RWPE2 (cell line): ENCODE measurements around the gene GSDME.

Source experiments
- ATAC-seq: fragments of 200-7000 bp; cut with Tn5 transposase; 3 replicates; pipeline ENCODE4 v1.9.1; 2021; ENCODE audit warnings: low read depth
- DNase-seq: peaks from one replicate; pipeline ENCODE4 v3.0.0-alpha.2; 2020; ENCODE audit warnings: low spot score
- H3K27ac ChIP-seq: fragments of 450-650 bp; 2 replicates; pipeline ENCODE4 v1.5.1; 2017; ENCODE audit warnings: mild to moderate bottlenecking; ENCODE audit not compliant: poor library complexity, severe bottlenecking
- H3K27me3 ChIP-seq: fragments of 250-450 bp; sonication (Bioruptor Pico); 2 replicates; pipeline ENCODE4 v1.5.1; 2021; ENCODE audit warnings: mild to moderate bottlenecking, moderate library complexity; ENCODE audit not compliant: insufficient read depth, poor library complexity, severe bottlenecking
- H3K36me3 ChIP-seq: fragments of 250-450 bp; sonication (Bioruptor Pico); 2 replicates; pipeline ENCODE4 v1.5.1; 2020; ENCODE audit warnings: low read depth, mild to moderate bottlenecking, moderate library complexity
- H3K4me1 ChIP-seq: fragments of 250-450 bp; sonication (Bioruptor Pico); 2 replicates; pipeline ENCODE4 v1.5.1; 2021; ENCODE audit warnings: mild to moderate bottlenecking, moderate library complexity; ENCODE audit not compliant: insufficient read depth, poor library complexity, severe bottlenecking
- H3K4me3 ChIP-seq: fragments of 250-450 bp; sonication (Bioruptor Pico); 2 replicates; pipeline ENCODE4 v1.5.1; 2021; ENCODE audit warnings: mild to moderate bottlenecking, moderate library complexity; ENCODE audit not compliant: severe bottlenecking
- H3K9me3 ChIP-seq: fragments of 250-450 bp; sonication (Bioruptor Pico); 2 replicates; pipeline ENCODE4 v1.5.1; 2021; ENCODE audit warnings: mild to moderate bottlenecking, moderate library complexity; ENCODE audit not compliant: severe bottlenecking
- CTCF ChIP-seq: fragments of 450-650 bp; IDR thresholded peaks from one replicate; pipeline ENCODE4 v1.5.1; 2017; ENCODE audit warnings: mild to moderate bottlenecking, moderate library complexity; ENCODE audit not compliant: poor library complexity, severe bottlenecking

GSDME gene

GRCh38 chr7:24784277-24784676, 27.0 kb upstream of the GSDME start:
- TF ChIP-seq CTCF, result no peak
- H3K27ac ChIP-seq, result no peak overlapping the region
- peaks cover 10% of the 10 kb centered on the region for H3K4me1 ChIP-seq
- DNase-seq, result no peak
- no peak for ATAC-seq
- H3K9me3 ChIP-seq, result no peaks in the 10 kb centered on the region
- no peaks in the 10 kb centered on the region for H3K36me3 ChIP-seq
- no peak overlapping the region for H3K4me3 ChIP-seq
- H3K27me3 ChIP-seq, result no peaks in the 10 kb centered on the region

GRCh38 chr7:24783698-24784097, 26.4 kb upstream of the GSDME start:
- ATAC-seq (no peak), DNase-seq (no peak)
- Histone ChIP-seq H3K4me3 (no peak overlapping the region), H3K27me3 (no peaks in the 10 kb centered on the region), H3K27ac (no peak overlapping the region), H3K4me1 (peaks cover 15% of the 10 kb centered on the region), H3K9me3 (no peaks in the 10 kb centered on the region), H3K36me3 (no peaks in the 10 kb centered on the region)
- TF ChIP-seq CTCF, result no peak

GRCh38 chr7:24781106-24781505, 23.8 kb upstream of the GSDME start:
- Histone ChIP-seq H3K4me3 (no peak overlapping the region), H3K27ac (no peak overlapping the region), H3K27me3 (no peaks in the 10 kb centered on the region), H3K36me3 (no peaks in the 10 kb centered on the region), H3K4me1 (peaks cover 10% of the 10 kb centered on the region), H3K9me3 (no peaks in the 10 kb centered on the region)
- TF ChIP-seq CTCF, result no peak
- DNase-seq (no peak), ATAC-seq (no peak)

- ATAC-seq, result no peak
Measured at GRCh38 chr7:24779283-24779655, 22.0 kb upstream of the GSDME start.

More at GRCh38 chr7:24779283-24779655, 22.0 kb upstream of the GSDME start:
- DNase-seq, result no peak
- TF ChIP-seq CTCF, result no peak
- no peaks in the 10 kb centered on the region for H3K27me3 ChIP-seq
- peaks cover 20% of the 10 kb centered on the region for H3K4me1 ChIP-seq
- H3K36me3 ChIP-seq, result no peaks in the 10 kb centered on the region
- no peak overlapping the region for H3K4me3 ChIP-seq
- no peak overlapping the region for H3K27ac ChIP-seq
- no peaks in the 10 kb centered on the region for H3K9me3 ChIP-seq
